HepG2 (cell line): Measurements from ENCODE around the gene THOC3. TPM values are rescaled to one million over a fixed set of nuclear protein-coding genes. Genes with fewer than 3 reads are reported as not detected.

Experiments
- ATAC-seq: fragments of 200-7000 bp; cut with Tn5 transposase; 3 replicates; pipeline ENCODE4 v1.9.1; 2020; ENCODE audit warnings: mild to moderate bottlenecking, moderate library complexity
- BruUV-seq: library from RNA; stranded (reverse); fragments of 400-500 nt; replicated peaks from 2 replicates; lab custom pipeline; 2021; lab: Mats Ljungman, UMichigan
- CTCF ChIA-PET: fragments of 300-600 bp; formaldehyde crosslinking; extraction: SDS; loops from one replicate; lab custom pipeline; 2021; ENCODE audit warnings: low total read pairs, inconsistent platforms, low intra/inter-chr PET ratio; lab: Yijun Ruan, JAX
- POLR2A ChIA-PET: fragments of 350-600 bp; sonication (Branson Sonifier 250); formaldehyde crosslinking; loops from one replicate; lab custom pipeline; 2020; ENCODE audit warnings: antibody characterized with exemption, inconsistent platforms; lab: Yijun Ruan, JAX
- DNase-seq: peaks from one replicate; pipeline ENCODE4 v3.0.0-alpha.2; 2015; ENCODE audit warnings: low spot score
- FAIRE-seq: peaks from 3 replicates; lab custom pipeline; 2011; peaks lifted over from hg19 to GRCh38; lab: Jason Lieb, UNC
- H2AFZ ChIP-seq: one replicate; pipeline ENCODE4 v1.6.1; 2011; ENCODE audit warnings: low read length, inconsistent platforms
- H3K27ac ChIP-seq: fragments of 300-600 bp; 3 replicates; pipeline ENCODE4 v1.8.0; 2011; ENCODE audit warnings: mixed run types, mild to moderate bottlenecking, mixed read lengths, low read length, inconsistent platforms; ENCODE audit not compliant: insufficient read depth; ENCODE audit errors: extremely low read length
- H3K27me3 ChIP-seq, 2 experiments: fragments of 200-600 bp in 1 of 2; 2 replicates in 1 of 2; 3 replicates in 1 of 2; pipeline versions ENCODE4 v1.6.0 to v1.8.0; 2011; ENCODE audit warnings: low read length in 2 of 2, mild to moderate bottlenecking in 2 of 2, moderate library complexity in 2 of 2, inconsistent platforms in 1 of 2; ENCODE audit not compliant: insufficient read depth in 2 of 2, control insufficient read depth in 1 of 2
- H3K36me3 ChIP-seq, 2 experiments: fragments of 200-600 bp in 1 of 2; replicated peaks in 1 of 2; 2 replicates in 1 of 2; 3 replicates in 1 of 2; pipeline versions ENCODE4 v1.5.1 to v1.8.0; 2011; ENCODE audit warnings: low read length in 2 of 2, inconsistent platforms in 1 of 2; ENCODE audit not compliant: insufficient read depth in 2 of 2, control insufficient read depth in 1 of 2
- H3K4me1 ChIP-seq: 2 replicates; pipeline ENCODE4 v1.5.1; 2012; ENCODE audit warnings: low read length, inconsistent platforms; ENCODE audit not compliant: insufficient read depth
- H3K4me2 ChIP-seq: 2 replicates; pipeline ENCODE4 v1.6.0; 2011; ENCODE audit warnings: low read depth, low read length, inconsistent platforms
- H3K4me3 ChIP-seq, 3 experiments: fragments of 200-600 bp in 1 of 3; sonication (generic), shearing (Covaris generic) in 1 of 3; replicated peaks in 1 of 3; 2 replicates each; pipeline ENCODE4 v1.5.1; 2011 to 2016; ENCODE audit warnings: low read length in 3 of 3, inconsistent platforms in 2 of 3, low read depth in 2 of 3, mild to moderate bottlenecking in 2 of 3, control low read depth in 1 of 3, mixed read lengths in 1 of 3; ENCODE audit not compliant: insufficient read depth in 1 of 3
- H3K79me2 ChIP-seq: one replicate; pipeline ENCODE4 v1.6.1; 2011; ENCODE audit warnings: low read length, inconsistent platforms; ENCODE audit not compliant: insufficient read depth
- H3K9ac ChIP-seq: 2 replicates; pipeline ENCODE4 v1.6.0; 2011; ENCODE audit warnings: mild to moderate bottlenecking, low read depth, low read length, inconsistent platforms; ENCODE audit not compliant: insufficient read depth
- H3K9me3 ChIP-seq: 2 replicates; pipeline ENCODE4 v1.5.1; 2012; ENCODE audit warnings: mild to moderate bottlenecking, low read length
- H4K20me1 ChIP-seq: 2 replicates; pipeline ENCODE4 v1.6.0; 2011; ENCODE audit warnings: inconsistent platforms, mild to moderate bottlenecking, low read length, moderate library complexity; ENCODE audit not compliant: insufficient read depth
- ARID5B ChIP-seq: IDR thresholded peaks from 2 replicates; pipeline ENCODE4 v1.4.0; 2020; ENCODE audit warnings: mild to moderate bottlenecking, missing genetic modification reagents
- E2F2 ChIP-seq: sonication (generic); formaldehyde crosslinking; IDR thresholded peaks from 2 replicates; pipeline ENCODE4 v1.4.0; 2020; ENCODE audit warnings: missing genetic modification reagents, borderline replicate concordance
- KLF13 ChIP-seq: sonication (generic); formaldehyde crosslinking; IDR thresholded peaks from 2 replicates; pipeline ENCODE4 v1.4.0; 2020; ENCODE audit warnings: mild to moderate bottlenecking, missing genetic modification reagents
- RBM39 ChIP-seq: fragments of 200-400 bp; formaldehyde crosslinking; IDR thresholded peaks from one replicate; pipeline ENCODE4 v1.6.1; 2018; ENCODE audit warnings: antibody characterized with exemption, mild to moderate bottlenecking, low read depth, low read length; ENCODE audit not compliant: poor library complexity, severe bottlenecking
- SATB2 ChIP-seq: sonication (generic); formaldehyde crosslinking; IDR thresholded peaks from 2 replicates; pipeline ENCODE4 v1.5.0; 2020; ENCODE audit warnings: missing genetic modification reagents
- TFE3 ChIP-seq: IDR thresholded peaks from 2 replicates; pipeline ENCODE4 v1.6.1; 2016
- ZMYM2 ChIP-seq: sonication (generic); formaldehyde crosslinking; IDR thresholded peaks from 2 replicates; pipeline ENCODE4 v1.8.0; 2022; ENCODE audit warnings: mild to moderate bottlenecking, missing genetic modification reagents
- ZNF136 ChIP-seq: sonication (generic); formaldehyde crosslinking; IDR thresholded peaks from 2 replicates; pipeline ENCODE4 v1.8.1; 2022; ENCODE audit warnings: low read depth, mild to moderate bottlenecking, moderate library complexity, missing genetic modification reagents
- ZNF260 ChIP-seq: sonication (generic); formaldehyde crosslinking; IDR thresholded peaks from 2 replicates; pipeline ENCODE4 v1.4.0; 2020; ENCODE audit warnings: missing genetic modification reagents, low read depth, mild to moderate bottlenecking, borderline replicate concordance
- ZNF3 ChIP-seq: IDR thresholded peaks from 2 replicates; pipeline ENCODE4 v1.7.0; 2017; ENCODE audit warnings: inconsistent platforms
- ZNF484 ChIP-seq: sonication (generic); formaldehyde crosslinking; IDR thresholded peaks from 2 replicates; pipeline ENCODE4 v1.5.1; 2020; ENCODE audit warnings: mild to moderate bottlenecking, low read depth, missing genetic modification reagents, borderline replicate concordance
- ZNF768 ChIP-seq: sonication (generic); formaldehyde crosslinking; IDR thresholded peaks from 2 replicates; pipeline ENCODE4 v1.4.0; 2020; ENCODE audit warnings: missing genetic modification reagents
- ZNF816 ChIP-seq: sonication (generic); formaldehyde crosslinking; IDR thresholded peaks from 2 replicates; pipeline ENCODE4 v1.8.0; 2022; ENCODE audit warnings: missing genetic modification reagents, mild to moderate bottlenecking, borderline replicate concordance
- ZNF83 ChIP-seq: sonication (generic); formaldehyde crosslinking; IDR thresholded peaks from 2 replicates; pipeline ENCODE4 v1.4.0; 2020; ENCODE audit warnings: missing genetic modification reagents, mild to moderate bottlenecking, borderline replicate concordance
- ZNF891 ChIP-seq: sonication (generic); formaldehyde crosslinking; IDR thresholded peaks from 2 replicates; pipeline ENCODE4 v1.5.0; 2020; ENCODE audit warnings: mild to moderate bottlenecking, missing genetic modification reagents
- WGBS: methylation state at CpG from one replicate; pipeline ENCODE4 v1.1.6; 2017; ENCODE audit warnings: low lambda C conversion rate; 5-methylcytosine and 5-hydroxymethylcytosine counted together
- in situ Hi-C: cut with HindIII; loops from 2 replicates; pipeline ENCODE4 v1.10.0; 2017; ENCODE audit warnings: low pct_unique_long_range_greater_than_20kb; ENCODE audit not compliant: extremely low pct_ligation_motif_present
- intact Hi-C: fragments of 100-400 bp; cut with micrococcal nuclease; formaldehyde crosslinking; loops from one replicate; pipeline ENCODE4 v1.10.0; 2022; ENCODE audit not compliant: unreplicated experiment
- polyA plus RNA-seq, 8 experiments: library from polyadenylated mRNA; depleted of rRNA in 3 of 8; stranded (reverse) in 7 of 8; unstranded in 1 of 8; fragments of >200 nt; fragmentation: Illumina TruSeq in 4 of 8; extraction: Trizol in 4 of 8; gene quantifications; 2 replicates each; pipeline versions ENCODE4 v1.2.1 to v1.2.3, GENCODE V29; 2011 to 2016; ENCODE audit warnings: low read depth in 4 of 8, missing spikeins in 1 of 8, mixed read lengths in 1 of 8; ENCODE audit not compliant: insufficient read depth in 1 of 8
- total RNA-seq, 5 experiments: library from RNA; depleted of rRNA; stranded (reverse); fragments of >200 nt; fragmentation: Illumina TruSeq; extraction: Trizol; gene quantifications; 2 replicates each; pipeline ENCODE4 v1.2.3, GENCODE V29; 2016; ENCODE audit warnings: low read depth in 1 of 5
- TF ChIP-seq, protein P1 (sequence below): sonication (generic); formaldehyde crosslinking; IDR thresholded peaks from 2 replicates; pipeline ENCODE4 v1.8.1; 2023; ENCODE audit warnings: missing genetic modification reagents, inconsistent platforms, borderline replicate concordance

The THOC3 gene
- total and polyA plus RNA-seq, 2 of the 13 experiments (the other 11 are each of a cell fraction or from before 2014, with no cell fraction given): 86.7 to 95.1 TPM

- H3K4me3 ChIP-seq: no peak overlapping the region
- H3K9ac ChIP-seq: no peak overlapping the region
- no peak overlapping the region for H3K27ac ChIP-seq
- in situ Hi-C loops (no loop called here), intact Hi-C loops (no loop called here)
- no peaks in the 10 kb centered on the region for H3K27me3 ChIP-seq
- ChIA-PET CTCF (no interaction called here), POLR2A (no interaction called here)
- ATAC-seq (no peak), DNase-seq (no peak), FAIRE-seq (no peak)
- no peak overlapping the region for H2AFZ ChIP-seq
- H3K4me1 ChIP-seq: peaks cover 11% of the 10 kb centered on the region
- H3K4me2 ChIP-seq: no peak overlapping the region
- H3K79me2 ChIP-seq: no peaks in the 10 kb centered on the region
- no TSS peak for BruUV-seq
- TF ChIP-seq, protein P1, sequence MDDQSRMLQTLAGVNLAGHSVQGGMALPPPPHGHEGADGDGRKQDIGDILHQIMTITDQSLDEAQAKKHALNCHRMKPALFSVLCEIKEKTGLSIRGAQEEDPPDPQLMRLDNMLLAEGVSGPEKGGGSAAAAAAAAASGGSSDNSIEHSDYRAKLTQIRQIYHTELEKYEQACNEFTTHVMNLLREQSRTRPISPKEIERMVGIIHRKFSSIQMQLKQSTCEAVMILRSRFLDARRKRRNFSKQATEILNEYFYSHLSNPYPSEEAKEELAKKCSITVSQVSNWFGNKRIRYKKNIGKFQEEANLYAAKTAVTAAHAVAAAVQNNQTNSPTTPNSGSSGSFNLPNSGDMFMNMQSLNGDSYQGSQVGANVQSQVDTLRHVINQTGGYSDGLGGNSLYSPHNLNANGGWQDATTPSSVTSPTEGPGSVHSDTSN (CRISPR knock-in tag): no peak
- TF ChIP-seq ZNF768 (CRISPR knock-in tag) (no peak), ZNF891 (no peak), ARID5B (CRISPR knock-in tag) (no peak), ZNF260 (CRISPR knock-in tag) (no peak), RBM39 (no peak), ZNF484 (CRISPR knock-in tag) (no peak), SATB2 (CRISPR knock-in tag) (no peak), KLF13 (CRISPR knock-in tag) (no peak), ZNF83 (no peak), ZMYM2 (CRISPR knock-in tag) (no peak), E2F2 (CRISPR knock-in tag) (no peak), ZNF816 (no peak), TFE3 (no peak), ZNF136 (no peak), ZNF3 (no peak)
- no peaks in the 10 kb centered on the region for H3K9me3 ChIP-seq
- H3K36me3 ChIP-seq: no peaks in the 10 kb centered on the region; a peak in 1 of 5 replicates
- H4K20me1 ChIP-seq: no peaks in the 10 kb centered on the region
- WGBS: 89% methylated on average over 9 of the region's 9 CpGs
Observed at GRCh38 chr5:175921061-175921730, 46.9 kb downstream of the THOC3 start.
